ENCODE data around the gene XYLT1. TPM values are rescaled to one million over a fixed set of nuclear protein-coding genes. Genes with fewer than 3 reads are reported as not detected.

Gene XYLT1
- total RNA-seq, 1 experiment from 2014 or later: 7.5 TPM

DNA sequence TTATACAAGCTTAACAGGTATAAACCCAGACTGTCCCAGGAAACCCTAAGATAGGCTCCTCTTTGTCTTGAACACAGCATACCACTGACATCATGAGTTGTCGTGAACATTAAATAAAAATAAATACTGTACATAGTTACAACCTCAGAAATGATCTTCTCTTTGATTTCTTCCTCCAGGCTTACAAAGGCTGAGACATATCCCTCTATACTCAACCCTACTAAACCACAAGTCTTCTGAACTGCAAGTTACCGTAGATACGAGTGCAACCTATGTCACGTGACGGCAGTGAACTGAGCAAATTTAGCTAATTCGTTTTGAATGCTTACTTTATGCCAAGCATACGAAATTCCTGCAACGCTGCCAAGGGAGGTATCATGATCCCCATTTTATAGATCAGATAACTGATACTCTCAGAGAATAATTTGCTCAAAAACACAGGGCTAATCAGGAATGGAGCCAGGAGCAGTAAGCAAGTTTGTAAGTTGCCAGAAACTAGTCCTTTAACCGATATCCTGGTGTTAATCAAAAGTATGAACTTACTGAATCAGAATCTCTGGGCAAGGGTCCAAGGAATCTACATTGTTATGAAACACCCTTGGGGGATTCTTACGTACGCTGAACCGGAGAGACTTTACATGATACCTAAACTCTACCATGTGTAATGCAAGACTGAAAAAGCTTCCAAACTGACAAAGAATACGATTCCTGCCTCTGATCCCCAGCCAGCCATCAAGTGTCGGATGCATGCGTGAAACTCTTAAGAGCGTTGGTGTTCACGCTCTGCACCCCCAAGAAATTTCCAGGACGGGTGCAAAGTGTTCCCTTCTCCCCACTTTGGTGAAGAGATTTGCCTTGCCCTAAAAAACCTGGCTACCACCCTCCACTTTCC lies 106.2 kb downstream of the XYLT1 start:
- Mint-ChIP-seq H3K9me3 (ENCODE audit: low read depth, unreplicated experiment) (no peaks in the 10 kb centered on the region), H3K36me3 (ENCODE audit: insufficient read depth, unreplicated experiment) (peaks cover 8% of the 10 kb centered on the region), H3K27ac (ENCODE audit: unreplicated experiment) (peak overlapping the region; percentile 89), H3K4me3 (ENCODE audit: low read depth, unreplicated experiment) (peak overlapping the region; percentile 37), H3K4me1 (ENCODE audit: low read depth, unreplicated experiment) (peaks cover 20% of the 10 kb centered on the region), H3K27me3 (ENCODE audit: unreplicated experiment) (no peaks in the 10 kb centered on the region)
- TF ChIP-seq, protein P1, sequence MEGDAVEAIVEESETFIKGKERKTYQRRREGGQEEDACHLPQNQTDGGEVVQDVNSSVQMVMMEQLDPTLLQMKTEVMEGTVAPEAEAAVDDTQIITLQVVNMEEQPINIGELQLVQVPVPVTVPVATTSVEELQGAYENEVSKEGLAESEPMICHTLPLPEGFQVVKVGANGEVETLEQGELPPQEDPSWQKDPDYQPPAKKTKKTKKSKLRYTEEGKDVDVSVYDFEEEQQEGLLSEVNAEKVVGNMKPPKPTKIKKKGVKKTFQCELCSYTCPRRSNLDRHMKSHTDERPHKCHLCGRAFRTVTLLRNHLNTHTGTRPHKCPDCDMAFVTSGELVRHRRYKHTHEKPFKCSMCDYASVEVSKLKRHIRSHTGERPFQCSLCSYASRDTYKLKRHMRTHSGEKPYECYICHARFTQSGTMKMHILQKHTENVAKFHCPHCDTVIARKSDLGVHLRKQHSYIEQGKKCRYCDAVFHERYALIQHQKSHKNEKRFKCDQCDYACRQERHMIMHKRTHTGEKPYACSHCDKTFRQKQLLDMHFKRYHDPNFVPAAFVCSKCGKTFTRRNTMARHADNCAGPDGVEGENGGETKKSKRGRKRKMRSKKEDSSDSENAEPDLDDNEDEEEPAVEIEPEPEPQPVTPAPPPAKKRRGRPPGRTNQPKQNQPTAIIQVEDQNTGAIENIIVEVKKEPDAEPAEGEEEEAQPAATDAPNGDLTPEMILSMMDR (IDR thresholded peaks at IDR 0.05; ENCODE audit: unreplicated experiment): no peak
- DNase-seq: peak; percentile 41
- no TSS peak for BruUV-seq (replicated peaks)
- CTCF ChIA-PET: interaction anchor here (0.5 to 1.3 kb wide), 7 partner anchors 24 to 108 kb away, joined by 3 to 7 read pairs (median 4); no protein-coding TSS in a partner anchor
- intact Hi-C loops (cut with micrococcal nuclease; ENCODE audit: unreplicated experiment): loop anchor here (1.0 to 5.0 kb wide), 5 partner anchors 8 to 103 kb away; no protein-coding TSS in a partner anchor

DNA sequence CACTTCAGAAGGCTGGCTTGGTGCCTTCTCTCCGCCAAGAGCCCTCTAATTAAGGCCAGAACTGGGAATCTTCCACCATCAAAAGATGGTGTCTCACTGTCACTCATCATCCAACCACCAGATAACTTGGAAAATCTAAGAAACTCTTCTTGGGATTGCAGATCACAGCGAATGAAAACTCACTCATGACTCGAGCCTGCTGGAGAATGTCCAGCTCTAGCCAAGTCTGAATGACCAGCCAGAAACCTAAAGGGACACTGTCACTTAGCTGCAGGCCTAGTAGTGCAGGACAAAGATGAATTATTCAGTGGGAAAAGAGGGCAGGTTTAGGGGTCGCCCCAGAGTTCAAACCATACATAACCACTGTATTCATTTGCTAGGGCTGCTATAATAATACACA lies 107.8 kb downstream of the XYLT1 start:
- CTCF ChIA-PET: no interaction called here
- BruUV-seq (replicated peaks): no TSS peak
- TF ChIP-seq, protein P1 (IDR thresholded peaks at IDR 0.05; ENCODE audit: unreplicated experiment): no peak
- Mint-ChIP-seq H3K9me3 (ENCODE audit: low read depth, unreplicated experiment) (no peaks in the 10 kb centered on the region), H3K4me1 (ENCODE audit: low read depth, unreplicated experiment) (peaks cover 17% of the 10 kb centered on the region), H3K27me3 (ENCODE audit: unreplicated experiment) (no peaks in the 10 kb centered on the region), H3K27ac (ENCODE audit: unreplicated experiment) (no peak overlapping the region), H3K4me3 (ENCODE audit: low read depth, unreplicated experiment) (no peak overlapping the region), H3K36me3 (ENCODE audit: insufficient read depth, unreplicated experiment) (peaks cover 8% of the 10 kb centered on the region)
- intact Hi-C loops (cut with micrococcal nuclease; ENCODE audit: unreplicated experiment): no loop called here
- DNase-seq: no peak

DNA sequence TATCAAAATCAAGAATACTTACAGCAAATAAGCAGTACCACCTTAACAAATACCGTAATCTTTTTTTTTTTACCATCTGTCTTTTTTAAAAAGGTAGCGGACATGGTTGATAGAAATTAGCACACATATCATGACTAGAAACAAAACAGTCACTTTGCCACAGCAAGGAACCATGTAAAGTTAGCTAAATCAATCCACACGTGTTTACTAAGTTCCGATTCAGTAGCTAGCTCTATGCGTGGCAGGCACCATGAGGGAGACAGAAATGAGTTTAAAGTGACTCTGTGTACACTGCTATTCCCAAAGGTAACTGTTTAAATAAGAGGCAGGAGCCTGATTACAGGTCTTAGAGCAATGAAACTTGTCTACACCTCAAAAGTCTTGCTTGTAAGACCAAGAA lies 108.6 kb downstream of the XYLT1 start:
- Mint-ChIP-seq H3K27ac (ENCODE audit: unreplicated experiment) (no peak overlapping the region), H3K36me3 (ENCODE audit: insufficient read depth, unreplicated experiment) (peaks cover 8% of the 10 kb centered on the region), H3K27me3 (ENCODE audit: unreplicated experiment) (no peaks in the 10 kb centered on the region), H3K4me1 (ENCODE audit: low read depth, unreplicated experiment) (peaks cover 20% of the 10 kb centered on the region), H3K9me3 (ENCODE audit: low read depth, unreplicated experiment) (no peaks in the 10 kb centered on the region), H3K4me3 (ENCODE audit: low read depth, unreplicated experiment) (no peak overlapping the region)
- BruUV-seq (replicated peaks): no TSS peak
- CTCF ChIA-PET: no interaction called here
- intact Hi-C loops (cut with micrococcal nuclease; ENCODE audit: unreplicated experiment): no loop called here
- no peak for DNase-seq
- TF ChIP-seq, protein P1 (IDR thresholded peaks at IDR 0.05; ENCODE audit: unreplicated experiment): no peak

DNA sequence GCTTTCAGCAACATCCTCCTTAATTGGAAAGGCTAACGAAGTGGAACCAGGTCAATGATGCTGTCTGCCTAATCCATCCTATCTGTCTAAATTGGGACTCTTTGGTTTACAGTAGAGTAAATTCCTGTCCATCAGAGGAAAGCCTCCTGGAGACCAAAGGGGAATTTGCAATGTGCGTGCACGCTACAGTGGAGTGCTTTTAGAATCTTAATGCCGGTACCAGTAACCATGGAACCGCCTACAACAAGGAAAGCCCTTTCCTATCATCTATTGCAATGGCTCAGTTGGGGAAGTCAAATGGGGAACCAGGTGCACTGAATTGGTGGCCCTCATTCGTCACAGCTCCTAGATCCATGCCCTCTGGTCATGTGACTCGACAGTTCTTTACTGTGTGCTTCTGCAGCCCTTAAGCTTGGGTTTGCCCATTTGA lies 110.1 kb downstream of the XYLT1 start:
- intact Hi-C loops (cut with micrococcal nuclease; ENCODE audit: unreplicated experiment): no loop called here
- BruUV-seq (replicated peaks): no TSS peak
- Mint-ChIP-seq H3K4me3 (ENCODE audit: low read depth, unreplicated experiment) (no peak overlapping the region), H3K36me3 (ENCODE audit: insufficient read depth, unreplicated experiment) (peaks cover 8% of the 10 kb centered on the region), H3K27ac (ENCODE audit: unreplicated experiment) (no peak overlapping the region), H3K27me3 (ENCODE audit: unreplicated experiment) (no peaks in the 10 kb centered on the region), H3K9me3 (ENCODE audit: low read depth, unreplicated experiment) (no peaks in the 10 kb centered on the region), H3K4me1 (ENCODE audit: low read depth, unreplicated experiment) (peaks cover 31% of the 10 kb centered on the region)
- DNase-seq: no peak
- TF ChIP-seq, protein P1 (IDR thresholded peaks at IDR 0.05; ENCODE audit: unreplicated experiment): no peak
- CTCF ChIA-PET: interaction anchor here (0.6 kb wide), 1 partner anchor 384 kb away, joined by 3 read pairs; no protein-coding TSS in a partner anchor
